Prostate gland (tissue), 2 donors: Measurements from ENCODE around the gene RBM10. TPM values are rescaled to one million over a fixed set of nuclear protein-coding genes. Genes with fewer than 3 reads are reported as not detected.
"Not testable (repeated sequence)": the region's sequence is repeated elsewhere in the genome, so short reads cannot be mapped to it uniquely, and the experiment has no call there.

ENCODE experiments used
- DNase-seq: peaks from one replicate; pipeline ENCODE4 v3.0.0-alpha.2; 2019; ENCODE audit warnings: low spot score
- H3K27ac ChIP-seq, 2 donors: fragments of 200-600 bp; sonication (generic); 2 replicates each; pipeline ENCODE4 v1.5.1; 2017 to 2019
- H3K27me3 ChIP-seq: fragments of 200-600 bp; sonication (generic); replicated peaks from 2 replicates; pipeline ENCODE4 v1.5.1; 2019; ENCODE audit not compliant: insufficient read depth
- H3K36me3 ChIP-seq, 2 donors: fragments of 200-600 bp; sonication (generic); 1 replicate in 1 of 2; 2 replicates in 1 of 2; pipeline versions ENCODE4 v1.5.1 to v1.8.1; 2017 to 2019
- H3K4me1 ChIP-seq: fragments of 200-600 bp; sonication (generic); replicated peaks from 2 replicates; pipeline ENCODE4 v1.5.1; 2019
- H3K4me3 ChIP-seq, 2 donors: fragments of 200-600 bp; sonication (generic); 2 replicates each; pipeline ENCODE4 v1.5.1; 2017 to 2019
- H3K9me3 ChIP-seq: fragments of 200-600 bp; sonication (generic); 2 replicates; pipeline ENCODE4 v1.5.1; 2017
- POLR2A ChIP-seq: fragments of 450-650 bp; IDR thresholded peaks from one replicate; pipeline ENCODE4 v1.6.1; 2016; ENCODE audit warnings: antibody characterized with exemption, mild to moderate bottlenecking
- POLR2AphosphoS5 ChIP-seq: sonication (generic); formaldehyde crosslinking; IDR thresholded peaks from one replicate; pipeline ENCODE4 v1.6.1; 2017; ENCODE audit warnings: antibody characterized with exemption
- WGBS: methylation state at CpG from one replicate; pipeline ENCODE4 v1.1.5; 2018; 5-methylcytosine and 5-hydroxymethylcytosine counted together
- intact Hi-C: fragments of 100-400 bp; cut with DNase I; formaldehyde crosslinking; loops from one replicate; pipeline ENCODE4 v1.14.2; 2022
- total RNA-seq, 2 donors: library from RNA; depleted of rRNA; stranded (reverse); fragments of >200 nt; gene quantifications; one replicate each; pipeline ENCODE4 v1.1.0, GENCODE V29; 2016
- TF ChIP-seq, protein P1 (sequence below), 4 experiments: fragments of 200-600 bp in 2 of 4; fragments of 450-650 bp in 2 of 4; sonication (generic) in 2 of 4; IDR thresholded peaks; 1 replicate in 3 of 4; 2 replicates in 1 of 4; pipeline ENCODE4 v1.5.1; 2016 to 2019; ENCODE audit warnings: antibody characterized with exemption in 4 of 4, mild to moderate bottlenecking in 2 of 4, moderate library complexity in 2 of 4

Gene RBM10
- total RNA-seq, 2 donors from 2014 or later, result 45.0 to 49.0 TPM

DNA sequence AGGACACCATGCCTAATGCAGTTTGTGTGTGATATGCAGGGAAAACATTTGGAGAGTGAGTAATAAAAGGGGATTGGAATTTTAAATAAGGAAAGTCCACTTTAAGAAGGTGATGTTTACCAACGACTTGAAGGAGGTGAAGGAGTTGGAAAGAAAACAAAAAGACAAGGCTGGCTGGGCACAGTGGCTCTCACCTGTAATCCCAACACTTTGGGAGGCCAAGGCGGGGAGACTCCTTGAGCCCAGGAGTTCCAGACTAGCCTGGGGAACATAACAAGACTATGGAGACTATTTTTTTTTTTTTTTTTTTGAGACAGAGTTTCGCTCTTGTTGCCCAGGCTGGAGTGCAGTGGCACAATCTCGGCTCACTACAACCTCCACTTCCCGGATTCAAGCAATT is 11.5 kb upstream of the RBM10 start:
- TF ChIP-seq POLR2A (no peak), POLR2AphosphoS5 (no peak)
- TF ChIP-seq, protein P1, sequence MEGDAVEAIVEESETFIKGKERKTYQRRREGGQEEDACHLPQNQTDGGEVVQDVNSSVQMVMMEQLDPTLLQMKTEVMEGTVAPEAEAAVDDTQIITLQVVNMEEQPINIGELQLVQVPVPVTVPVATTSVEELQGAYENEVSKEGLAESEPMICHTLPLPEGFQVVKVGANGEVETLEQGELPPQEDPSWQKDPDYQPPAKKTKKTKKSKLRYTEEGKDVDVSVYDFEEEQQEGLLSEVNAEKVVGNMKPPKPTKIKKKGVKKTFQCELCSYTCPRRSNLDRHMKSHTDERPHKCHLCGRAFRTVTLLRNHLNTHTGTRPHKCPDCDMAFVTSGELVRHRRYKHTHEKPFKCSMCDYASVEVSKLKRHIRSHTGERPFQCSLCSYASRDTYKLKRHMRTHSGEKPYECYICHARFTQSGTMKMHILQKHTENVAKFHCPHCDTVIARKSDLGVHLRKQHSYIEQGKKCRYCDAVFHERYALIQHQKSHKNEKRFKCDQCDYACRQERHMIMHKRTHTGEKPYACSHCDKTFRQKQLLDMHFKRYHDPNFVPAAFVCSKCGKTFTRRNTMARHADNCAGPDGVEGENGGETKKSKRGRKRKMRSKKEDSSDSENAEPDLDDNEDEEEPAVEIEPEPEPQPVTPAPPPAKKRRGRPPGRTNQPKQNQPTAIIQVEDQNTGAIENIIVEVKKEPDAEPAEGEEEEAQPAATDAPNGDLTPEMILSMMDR (IDR thresholded peaks at IDR 0.05), result no peak
- DNase-seq, result no peak

GRCh38 chrX:47135650-47136049 is 9.4 kb upstream of the RBM10 start:
- intact Hi-C loops, H3K36me3 ChIP-seq, H3K9me3 ChIP-seq, H3K27me3 ChIP-seq, H3K4me3 ChIP-seq, H3K4me1 ChIP-seq, H3K27ac ChIP-seq, DNase-seq: not testable (repeated sequence)
- WGBS, result 84% methylated on average over 5 of the region's 5 CpGs

More for the DNA sequence above, 11.5 kb upstream of the RBM10 start:
- no peaks in the 10 kb centered on the region for H3K9me3 ChIP-seq
- intact Hi-C loops, result no loop called here
- H3K4me3 ChIP-seq, result no peak overlapping the region
- 72% methylated on average over 5 of the region's 5 CpGs for WGBS
- no peaks in the 10 kb centered on the region for H3K4me1 ChIP-seq
- H3K36me3 ChIP-seq, result no peaks in the 10 kb centered on the region
- H3K27me3 ChIP-seq, result no peaks in the 10 kb centered on the region
- H3K27ac ChIP-seq, result no peak overlapping the region

DNA sequence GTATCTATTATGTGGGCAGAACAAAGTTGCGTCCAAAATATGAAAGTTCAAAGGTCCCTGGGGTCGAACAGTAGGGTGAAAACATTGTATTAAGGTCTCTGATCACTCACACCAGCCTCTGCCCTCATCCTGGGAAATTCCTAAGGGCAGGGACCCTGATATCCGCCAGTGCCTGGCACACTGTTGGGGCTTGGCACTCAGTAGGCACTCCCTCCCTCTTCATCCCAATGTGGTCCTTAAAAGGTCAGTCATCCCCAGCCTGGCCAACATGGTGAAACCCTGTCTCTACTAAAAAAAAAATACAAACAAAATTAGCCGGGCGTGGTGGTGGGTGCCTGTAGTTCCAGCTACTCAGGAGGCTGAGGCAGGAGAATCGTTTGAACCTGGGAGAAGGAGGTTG is 6.8 kb upstream of the RBM10 start:
- H3K27me3 ChIP-seq, result no peaks in the 10 kb centered on the region
- no peaks in the 10 kb centered on the region for H3K9me3 ChIP-seq
- intact Hi-C loops, result no loop called here
- no peak overlapping the region for H3K4me3 ChIP-seq
- H3K4me1 ChIP-seq, result no peaks in the 10 kb centered on the region
- H3K27ac ChIP-seq, result no peak overlapping the region
- no peaks in the 10 kb centered on the region for H3K36me3 ChIP-seq
- 91% methylated on average over 6 of the region's 6 CpGs for WGBS
- TF ChIP-seq, protein P1 (IDR thresholded peaks at IDR 0.05), result no peak
- TF ChIP-seq POLR2A, result no peak
- no peak for TF ChIP-seq POLR2AphosphoS5
- DNase-seq, result no peak

GRCh38 chrX:47143894-47144625 is 961 bp upstream of the RBM10 start:
- TF ChIP-seq POLR2AphosphoS5 (no peak), POLR2A (no peak)
- TF ChIP-seq, protein P1 (IDR thresholded peaks at IDR 0.05), result no peak
- no peaks in the 10 kb centered on the region for H3K36me3 ChIP-seq
- DNase-seq, result peak; percentile 6
- intact Hi-C loops, result no loop called here
- H3K27me3 ChIP-seq, result no peaks in the 10 kb centered on the region
- H3K4me1 ChIP-seq, result no peaks in the 10 kb centered on the region
- H3K9me3 ChIP-seq, result no peaks in the 10 kb centered on the region
- 3% methylated on average over 27 of the region's 46 CpGs for WGBS
- peak overlapping the region; percentile 93 for H3K27ac ChIP-seq
- peak overlapping the region; percentile 58 to 64 for H3K4me3 ChIP-seq

DNA sequence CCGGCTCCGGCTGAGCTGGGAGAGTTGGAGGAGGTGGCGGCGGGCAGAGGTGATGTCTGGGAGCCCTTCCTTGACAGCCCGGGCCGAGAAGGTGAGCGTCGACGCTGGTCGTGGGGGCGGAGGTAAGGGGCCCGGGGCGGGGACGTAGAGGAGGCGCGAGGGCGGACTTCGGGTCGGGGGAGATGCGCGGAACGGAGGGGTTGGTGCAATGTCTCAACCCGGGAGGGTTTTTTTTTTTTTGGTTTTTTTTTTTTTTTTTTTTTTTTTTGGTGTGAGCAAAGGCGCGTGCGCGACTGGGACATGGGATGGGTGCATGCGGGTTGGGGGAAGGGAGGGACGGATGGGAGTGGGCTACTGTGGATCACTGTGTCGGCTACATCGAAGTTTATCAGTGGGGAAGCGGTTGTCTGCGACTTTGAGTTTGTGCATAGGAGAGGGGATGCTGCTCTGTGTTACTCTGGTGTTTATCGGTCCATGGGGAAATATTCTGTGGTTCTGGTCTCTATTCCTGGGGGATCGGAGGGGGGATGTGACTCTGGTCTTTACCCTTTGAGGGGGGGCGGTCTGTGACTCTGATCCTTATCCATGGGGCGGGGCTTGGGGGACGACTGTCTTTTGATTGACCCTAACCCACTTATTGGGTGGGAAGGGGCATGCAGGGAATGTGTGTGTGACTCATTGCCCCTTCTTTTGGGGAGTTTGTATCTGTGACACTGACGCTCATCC is 537 bp downstream of the RBM10 start:
- H3K36me3 ChIP-seq, result no peaks in the 10 kb centered on the region
- H3K9me3 ChIP-seq, result no peaks in the 10 kb centered on the region
- no peaks in the 10 kb centered on the region for H3K4me1 ChIP-seq
- TF ChIP-seq POLR2AphosphoS5, result no peak
- TF ChIP-seq, protein P1 (IDR thresholded peaks at IDR 0.05), result no peak
- no peak for TF ChIP-seq POLR2A
- H3K27me3 ChIP-seq, result no peaks in the 10 kb centered on the region
- intact Hi-C loops, result no loop called here
- WGBS, result under 1% methylated on average over 31 of the region's 39 CpGs
- peak overlapping the region; percentile 93 for H3K27ac ChIP-seq
- peak; percentile 4 for DNase-seq
- H3K4me3 ChIP-seq, result peak overlapping the region; percentile 58 to 64
